Adrenal gland (tissue), 12 donors: Measurements from ENCODE around the gene ACOD1. TPM values are rescaled to one million over a fixed set of nuclear protein-coding genes. Genes with fewer than 3 reads are reported as not detected.
A peak's percentile ranks its signal among the peaks of the same experiment; 100 is the strongest.

ENCODE experiments used
- DNase-seq, 7 donors: peaks; one replicate each; pipeline ENCODE4 v3.0.0-alpha.2; 2019 to 2020
- H3K27ac ChIP-seq, 5 donors: fragments of 200-600 bp; sonication (generic) in 4 of 5; 1 replicate in 3 of 5; 2 replicates in 2 of 5; pipeline versions ENCODE4 v1.5.1 to v1.8.0; 2016 to 2020; ENCODE audit warnings: mild to moderate bottlenecking in 1 of 5
- H3K27me3 ChIP-seq: fragments of 200-600 bp; 2 replicates; pipeline ENCODE4 v1.8.0; 2021
- H3K36me3 ChIP-seq, 2 donors: fragments of 200-600 bp; replicated peaks in 1 of 2; 1 replicate in 1 of 2; 2 replicates in 1 of 2; pipeline versions ENCODE4 v1.5.1 to v1.8.0; 2018 to 2022
- H3K4me1 ChIP-seq, 2 donors: fragments of 200-600 bp; replicated peaks in 1 of 2; 1 replicate in 1 of 2; 2 replicates in 1 of 2; pipeline versions ENCODE4 v1.5.1 to v1.8.0; 2018 to 2021
- H3K4me3 ChIP-seq, 4 donors: fragments of 200-600 bp; sonication (generic) in 3 of 4; one replicate each; pipeline ENCODE4 v1.5.1; 2016 to 2018
- H3K9me3 ChIP-seq, 3 donors: fragments of 200-600 bp; sonication (generic) in 1 of 3; replicated peaks in 1 of 3; 1 replicate in 2 of 3; 2 replicates in 1 of 3; pipeline versions ENCODE4 v1.5.1 to v1.8.0; 2016 to 2021
- CTCF ChIP-seq, 6 experiments: fragments of 450-650 bp in 4 of 6; fragments of 200-600 bp in 2 of 6; sonication (generic) in 1 of 6; IDR thresholded peaks; 1 replicate in 5 of 6; 2 replicates in 1 of 6; pipeline versions ENCODE4 v1.5.1 to v1.8.0; 2016 to 2021; ENCODE audit warnings: antibody characterized with exemption in 6 of 6, mild to moderate bottlenecking in 2 of 6, moderate library complexity in 1 of 6
- POLR2A ChIP-seq, 2 donors: fragments of 450-650 bp; IDR thresholded peaks; one replicate each; pipeline ENCODE4 v1.6.1; 2017; ENCODE audit warnings: antibody characterized with exemption in 2 of 2, mild to moderate bottlenecking in 2 of 2, moderate library complexity in 1 of 2
- WGBS, 4 donors: extraction: QIAGEN DNeasy Blood & Tissue Kit in 2 of 4; methylation state at CpG; one replicate each; pipeline versions ENCODE4 v1.1.5 to v1.1.7; 2013 to 2017; 5-methylcytosine and 5-hydroxymethylcytosine counted together
- intact Hi-C, 2 donors: fragments of 100-400 bp; cut with DNase I; formaldehyde crosslinking; loops; one replicate each; pipeline versions ENCODE4 v1.14.1 to v1.15.0; 2022 to 2023
- polyA plus RNA-seq, 3 donors: library from polyadenylated mRNA; stranded (reverse); fragments of 200-250 nt in 2 of 3; fragments of 350-450 nt in 1 of 3; fragmentation: Illumina TruSeq in 1 of 3; extraction: RNeasy Lipid Tissue Mini Kit (QIAGEN cat#74804) in 1 of 3; gene quantifications; one replicate each; pipeline ENCODE4 v1.2.3, GENCODE V29; 2013 to 2014
- total RNA-seq, 9 donors: library from RNA; depleted of rRNA in 4 of 9; stranded (reverse); fragments of >200 nt in 4 of 9; fragments of 120-200 nt in 1 of 9; fragmentation: NEBNext Ultra II Directional in 1 of 9; extraction: Animal tissue kit (Norgen Biotek cat#: 25700) in 1 of 9; gene quantifications; one replicate each; pipeline versions ENCODE4 v1.1.0 to v1.2.4, GENCODE V29; 2013 to 2023
- donor health status: healthy with polysubstance abuse.
- donor health status: Bipolar disorder and iron deficiency.
- donor health status: DM: yes; HTN: yes; CAD: no.
- donor health status: DM: no; HTN: no; CAD: no.
- donor health status: DM: no; HTN: no; CAD: no.
- donor health status: DM: yes; HTN: yes; CAD: no.

The ACOD1 gene
- total and polyA plus RNA-seq, 12 donors = not detected

DNA sequence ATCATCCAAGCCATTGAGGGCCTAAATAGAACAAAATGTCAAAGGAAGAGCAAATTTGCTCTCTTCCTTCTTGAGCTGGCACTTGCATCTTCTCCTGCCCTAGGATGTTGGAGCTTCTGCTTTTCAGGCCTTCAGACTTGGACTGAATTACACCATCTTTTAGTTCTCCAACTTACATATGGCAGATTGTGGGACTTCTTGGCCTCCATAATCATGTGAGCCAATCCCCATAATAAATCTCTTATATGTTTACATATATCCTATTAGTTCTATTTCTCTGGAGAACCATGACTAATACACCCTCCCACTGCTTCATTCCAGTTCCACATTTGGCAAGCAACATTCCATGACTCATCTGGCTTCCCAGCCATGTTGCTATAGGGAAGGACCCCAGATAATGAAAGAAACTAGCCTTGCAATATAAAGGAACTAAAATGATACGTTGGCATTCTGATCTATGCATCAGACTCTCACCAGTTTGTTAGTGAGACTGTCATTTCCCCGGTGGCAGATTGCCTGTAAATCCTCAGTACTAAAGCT lies 11.0 kb upstream of the ACOD1 start:
- H3K4me1 ChIP-seq = no peaks in the 10 kb centered on the region
- no peaks in the 10 kb centered on the region for H3K9me3 ChIP-seq
- intact Hi-C loops = no loop called here
- no peak overlapping the region for H3K4me3 ChIP-seq
- H3K27me3 ChIP-seq = no peaks in the 10 kb centered on the region
- peak overlapping the region in 1 of 5 donors; percentile 36 for H3K27ac ChIP-seq
- DNase-seq = peak in 5 of 7 donors; percentile 24 to 53 (median 49)
- WGBS, 4 donors = 61 to 72% (median 69%) methylated on average over 2 of the region's 2 CpGs
- TF ChIP-seq POLR2A (IDR thresholded peaks at IDR 0.05) (no peak), CTCF (IDR thresholded peaks at IDR 0.05) (no peak)
- no peaks in the 10 kb centered on the region for H3K36me3 ChIP-seq

- WGBS, 4 donors = 80 to 86% (median 81%) methylated on average over 3 of the region's 3 CpGs
- Histone ChIP-seq H3K36me3 (no peaks in the 10 kb centered on the region), H3K27ac (no peak overlapping the region), H3K4me3 (no peak overlapping the region), H3K9me3 (no peaks in the 10 kb centered on the region), H3K4me1 (peaks cover 0 to 1% of the 10 kb centered on the region in 2 donors), H3K27me3 (no peaks in the 10 kb centered on the region)
- TF ChIP-seq CTCF (IDR thresholded peaks at IDR 0.05) (no peak), POLR2A (IDR thresholded peaks at IDR 0.05) (no peak)
- DNase-seq = no peak
- intact Hi-C loops = no loop called here
Measured at GRCh38 chr13:76939215-76939614, 9.1 kb upstream of the ACOD1 start.

DNA sequence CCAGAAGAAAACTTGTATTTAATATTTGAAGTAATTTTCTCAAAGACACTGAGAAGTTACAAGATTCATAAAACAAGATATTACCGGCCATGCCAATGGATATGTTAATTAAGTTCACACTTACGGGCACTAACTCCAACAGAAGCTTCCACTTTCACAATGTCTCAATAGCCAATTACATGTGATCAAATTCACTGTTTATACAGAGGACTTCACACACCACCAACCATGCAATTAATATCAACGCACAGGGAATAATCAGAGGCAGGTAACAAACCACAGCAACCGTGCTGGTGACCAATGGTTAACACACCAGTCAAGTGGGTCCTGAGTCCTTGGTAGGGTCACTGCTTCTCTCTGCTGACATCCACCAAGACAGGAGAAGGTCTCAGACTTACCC lies 5.9 kb upstream of the ACOD1 start:
- Histone ChIP-seq H3K4me1 (peaks cover 0 to 9% of the 10 kb centered on the region in 2 donors), H3K27me3 (no peaks in the 10 kb centered on the region), H3K27ac (no peak overlapping the region), H3K36me3 (no peaks in the 10 kb centered on the region), H3K9me3 (no peaks in the 10 kb centered on the region), H3K4me3 (no peak overlapping the region)
- 93 to 100% (median 94%) methylated on average over 4 of the region's 4 CpGs for WGBS, 4 donors
- no peak for DNase-seq
- intact Hi-C loops = no loop called here
- no peak for TF ChIP-seq POLR2A (IDR thresholded peaks at IDR 0.05)
- no peak for TF ChIP-seq CTCF (IDR thresholded peaks at IDR 0.05)

GRCh38 chr13:76943646-76944045 lies 4.7 kb upstream of the ACOD1 start:
- no peak for DNase-seq
- H3K27me3 ChIP-seq = no peaks in the 10 kb centered on the region
- no peak overlapping the region for H3K27ac ChIP-seq
- H3K4me3 ChIP-seq = no peak overlapping the region
- H3K9me3 ChIP-seq = no peaks in the 10 kb centered on the region
- peaks cover 0 to 9% of the 10 kb centered on the region in 2 donors for H3K4me1 ChIP-seq
- 59 to 82% (median 74%) methylated on average over 2 of the region's 2 CpGs for WGBS, 4 donors
- intact Hi-C loops = no loop called here
- H3K36me3 ChIP-seq = no peaks in the 10 kb centered on the region
- TF ChIP-seq CTCF (IDR thresholded peaks at IDR 0.05) (no peak), POLR2A (IDR thresholded peaks at IDR 0.05) (no peak)
